G401.6 (cell line): Measurements from ENCODE around the gene ERC1.
A peak's percentile ranks its signal among the peaks of the same experiment; 100 is the strongest.
"Not testable (repeated sequence)": the region's sequence is repeated elsewhere in the genome, so short reads cannot be mapped to it uniquely, and the experiment has no call there.

Source experiments
- FAIRE-seq: peaks from 2 replicates; lab custom pipeline; 2012; peaks lifted over from hg19 to GRCh38; lab: Jason Lieb, UNC

ERC1 gene

GRCh38 chr12:1291601-1292332 lies 300.7 kb downstream of the ERC1 start:
- FAIRE-seq = no peak

- FAIRE-seq = no peak
These were observed 302.9 kb downstream of the ERC1 start for GRCh38 chr12:1293901-1294300.

DNA sequence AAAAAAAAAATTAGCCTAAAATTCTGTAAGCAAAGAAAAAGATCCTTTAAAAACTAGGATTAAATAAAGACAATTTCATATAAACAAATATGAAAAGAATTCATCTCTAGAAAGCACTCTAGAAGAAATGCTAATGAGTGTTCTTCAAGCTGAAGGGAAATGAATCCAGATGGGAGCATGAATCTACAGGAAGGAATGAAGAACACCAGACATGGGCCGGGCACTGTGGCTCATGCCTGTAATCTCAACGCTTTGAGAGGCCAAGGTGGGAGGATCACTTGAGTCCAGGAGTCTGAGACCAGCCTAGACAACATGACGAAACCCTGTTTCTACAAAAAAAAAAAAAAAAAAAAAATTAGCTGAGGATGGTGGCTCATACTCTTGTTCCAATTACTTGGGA lies 306.2 kb downstream of the ERC1 start:
- no peak for FAIRE-seq

DNA sequence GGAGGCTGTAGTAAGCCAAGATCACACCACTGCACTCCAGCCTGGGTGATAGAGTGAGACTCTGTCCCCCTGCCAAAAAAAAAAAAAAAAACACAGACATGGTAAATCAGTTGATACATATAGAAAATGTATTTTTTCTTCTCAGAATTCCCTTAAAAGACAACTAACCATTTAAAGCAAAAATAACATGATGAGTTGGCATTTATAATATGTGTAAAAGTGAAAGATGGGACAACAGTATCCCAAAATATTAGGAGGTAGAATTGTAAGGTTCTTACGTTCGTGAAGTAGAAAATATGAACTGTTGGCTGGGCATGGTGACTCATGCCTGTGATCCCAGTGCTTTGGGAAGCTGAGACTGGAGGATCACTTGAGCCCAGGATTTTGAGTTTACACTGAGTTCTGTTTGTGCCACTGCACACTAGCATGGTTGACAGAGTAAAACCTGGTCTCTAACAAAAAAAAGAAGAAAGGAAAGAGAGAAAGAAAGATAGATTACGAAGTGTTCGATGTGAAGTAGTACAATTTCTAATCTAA lies 306.7 kb downstream of the ERC1 start:
- no peak for FAIRE-seq

DNA sequence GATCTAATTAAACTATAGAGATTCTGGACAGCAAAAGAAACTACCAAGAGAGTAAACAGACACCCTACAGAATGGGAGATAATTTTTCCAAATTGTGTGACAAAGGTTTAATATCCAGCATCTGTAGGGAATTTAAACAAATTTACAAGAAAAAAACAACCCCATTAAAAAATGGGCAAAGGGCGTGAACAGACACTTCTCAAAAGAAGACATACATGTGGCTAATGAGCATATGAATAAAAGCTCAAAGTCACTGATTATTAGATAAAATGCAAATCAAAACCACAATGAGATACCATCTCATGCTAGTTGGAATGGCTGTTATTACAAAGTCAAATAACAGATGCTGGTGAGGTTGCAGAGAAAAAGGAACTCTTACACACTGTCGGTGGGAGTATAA lies 309.4 kb downstream of the ERC1 start:
- no peak for FAIRE-seq

GRCh38 chr12:1302201-1302870 lies 311.3 kb downstream of the ERC1 start:
- no peak for FAIRE-seq

GRCh38 chr12:1305063-1305434 lies 314.0 kb downstream of the ERC1 start:
- no peak for FAIRE-seq

DNA sequence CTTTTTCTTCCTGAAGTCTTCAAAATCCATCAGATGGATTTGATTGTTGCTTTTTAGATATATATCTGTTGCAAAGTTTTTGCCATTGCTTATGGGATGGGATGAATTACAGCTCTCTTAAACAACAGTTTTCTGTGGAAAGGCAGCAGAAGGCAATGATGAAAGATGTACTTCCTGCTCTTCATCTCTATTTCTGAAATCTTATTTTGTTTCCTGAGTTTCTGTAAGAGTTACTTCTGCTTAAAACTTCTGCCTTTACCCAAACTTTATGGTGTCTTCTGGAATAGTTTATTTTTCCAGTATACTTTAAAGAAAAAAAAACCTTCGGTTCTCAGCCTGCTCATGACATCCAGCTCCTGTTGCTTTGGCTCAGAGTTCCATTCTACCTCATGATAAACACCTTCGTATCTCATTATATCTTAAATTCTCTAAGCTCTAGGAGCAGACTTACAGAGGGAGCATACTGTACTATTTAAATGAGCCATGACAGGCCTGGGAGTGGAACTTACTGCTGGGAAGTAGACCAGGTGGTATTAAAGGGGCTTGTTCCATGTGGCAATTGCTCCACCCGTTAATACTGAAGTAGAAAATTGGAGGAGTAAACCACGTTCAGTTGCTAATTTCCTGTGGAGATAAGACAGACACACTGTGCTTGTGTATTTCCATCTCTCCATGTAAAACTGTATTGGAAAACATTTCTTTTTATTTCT lies 314.9 kb downstream of the ERC1 start:
- no peak for FAIRE-seq

DNA sequence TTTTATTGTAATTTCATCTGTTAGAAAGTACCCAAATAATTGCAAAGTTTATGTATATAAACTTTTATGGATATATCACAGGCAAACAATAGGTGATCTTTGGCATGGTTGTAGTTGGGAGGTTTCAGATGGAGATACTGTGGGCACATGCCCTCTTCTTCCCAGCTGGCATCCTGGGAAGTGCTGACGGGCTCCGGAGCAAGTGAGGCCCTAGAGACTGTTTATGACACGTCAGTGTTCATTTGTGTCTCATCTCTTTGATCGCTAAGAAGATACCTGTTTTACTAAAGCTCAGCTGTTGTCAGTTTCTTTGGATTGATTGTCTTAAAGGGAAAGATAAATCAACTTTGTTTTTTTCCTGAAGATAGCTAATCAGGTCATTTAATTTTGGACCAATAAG lies 315.8 kb downstream of the ERC1 start:
- FAIRE-seq = no peak

DNA sequence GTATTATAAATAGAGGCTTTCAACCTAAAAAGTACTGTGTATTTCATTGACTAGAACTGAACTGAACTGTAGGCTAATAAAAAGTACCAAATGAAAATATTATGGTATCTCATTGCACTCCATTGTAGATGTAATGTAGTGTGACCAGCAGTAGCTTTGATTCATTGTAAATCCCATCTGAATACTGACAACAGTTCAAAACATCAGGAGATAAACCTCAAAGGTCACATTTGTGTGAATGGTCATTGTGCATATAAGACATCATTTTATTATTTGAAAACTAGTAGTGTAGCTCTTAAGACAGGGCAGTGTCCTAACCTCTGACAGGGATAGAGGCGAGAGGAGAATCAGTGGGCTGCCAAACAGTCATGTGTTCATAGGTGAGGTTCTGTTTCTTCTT lies 316.8 kb downstream of the ERC1 start:
- no peak for FAIRE-seq

GRCh38 chr12:1309613-1310012 lies 318.6 kb downstream of the ERC1 start:
- FAIRE-seq = no peak

DNA sequence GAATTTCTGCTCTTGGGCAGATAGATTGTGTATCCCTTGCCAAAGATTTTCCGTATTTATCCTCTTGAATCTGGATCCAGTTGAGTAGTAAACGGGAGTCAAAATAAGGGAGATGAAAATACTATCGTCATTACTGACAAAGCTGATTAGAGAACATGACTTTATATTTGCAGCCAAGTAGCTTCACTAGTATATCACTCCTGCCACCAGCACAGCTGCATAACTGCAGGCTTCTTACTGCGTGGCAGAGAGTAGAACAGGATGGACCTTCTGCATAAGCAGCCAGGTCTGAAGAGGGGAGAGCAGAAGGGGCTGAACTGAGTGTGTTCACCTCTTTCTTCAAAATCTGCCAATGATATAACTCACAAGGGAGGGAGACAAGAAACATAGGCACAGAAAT lies 319.6 kb downstream of the ERC1 start:
- FAIRE-seq = no peak

DNA sequence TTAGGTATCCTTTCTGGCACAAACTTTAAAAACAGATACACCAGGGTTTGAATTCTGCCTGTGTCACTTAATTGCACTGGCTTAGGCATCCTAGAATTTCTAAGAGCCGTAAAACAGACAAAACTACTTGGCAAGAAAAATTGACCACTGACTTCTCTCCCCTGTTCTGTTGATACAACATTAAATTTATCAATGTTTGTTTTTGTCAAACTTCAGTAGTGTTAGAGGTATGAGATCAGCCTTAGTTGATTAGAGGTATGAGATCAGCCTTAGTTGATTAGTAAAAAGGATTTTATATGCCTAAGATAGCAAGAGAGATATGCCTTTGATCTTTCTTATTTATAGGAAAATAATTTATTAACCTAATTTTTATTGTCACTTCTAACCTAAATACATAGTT lies 320.1 kb downstream of the ERC1 start:
- no peak for FAIRE-seq

DNA sequence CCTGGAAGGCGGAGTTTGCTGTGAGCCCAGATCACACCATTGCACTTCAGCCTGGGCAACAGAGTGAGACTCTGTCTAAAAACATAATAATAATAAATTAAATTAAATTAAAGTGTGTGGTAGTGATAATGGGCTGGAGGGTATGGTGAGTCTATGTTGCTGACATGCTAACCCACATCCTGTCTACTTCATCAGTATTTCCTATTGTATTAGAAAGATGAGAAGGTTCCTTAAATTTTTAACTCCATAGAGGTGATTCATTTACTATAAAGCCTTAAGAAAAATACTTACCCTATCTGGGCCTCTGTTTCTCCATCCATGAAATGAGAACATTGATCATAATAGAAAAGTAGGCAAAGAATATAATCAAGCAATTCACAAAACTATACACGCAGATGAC lies 322.9 kb downstream of the ERC1 start:
- no peak for FAIRE-seq

- peak; percentile 8 for FAIRE-seq
These were observed 323.5 kb downstream of the ERC1 start for GRCh38 chr12:1314523-1314922.

DNA sequence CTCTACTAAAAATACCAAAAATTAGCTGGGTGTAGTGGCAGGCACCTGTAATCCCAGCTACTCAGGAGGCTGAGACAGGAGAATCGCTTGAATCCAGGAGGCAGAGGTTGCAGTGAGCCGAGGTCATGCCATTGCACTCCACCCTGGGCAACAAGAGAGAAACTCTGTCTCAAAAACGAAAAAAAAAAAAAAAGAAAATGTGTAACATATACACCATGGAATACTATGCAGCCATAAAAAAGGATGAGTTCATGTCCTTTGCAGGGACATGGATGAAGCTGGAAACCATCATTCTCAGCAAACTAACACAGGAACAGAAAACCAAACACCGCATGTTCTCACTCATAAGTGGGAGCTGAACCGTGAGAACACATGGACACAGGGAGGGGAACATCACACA lies 326.0 kb downstream of the ERC1 start:
- not testable (repeated sequence) for FAIRE-seq

DNA sequence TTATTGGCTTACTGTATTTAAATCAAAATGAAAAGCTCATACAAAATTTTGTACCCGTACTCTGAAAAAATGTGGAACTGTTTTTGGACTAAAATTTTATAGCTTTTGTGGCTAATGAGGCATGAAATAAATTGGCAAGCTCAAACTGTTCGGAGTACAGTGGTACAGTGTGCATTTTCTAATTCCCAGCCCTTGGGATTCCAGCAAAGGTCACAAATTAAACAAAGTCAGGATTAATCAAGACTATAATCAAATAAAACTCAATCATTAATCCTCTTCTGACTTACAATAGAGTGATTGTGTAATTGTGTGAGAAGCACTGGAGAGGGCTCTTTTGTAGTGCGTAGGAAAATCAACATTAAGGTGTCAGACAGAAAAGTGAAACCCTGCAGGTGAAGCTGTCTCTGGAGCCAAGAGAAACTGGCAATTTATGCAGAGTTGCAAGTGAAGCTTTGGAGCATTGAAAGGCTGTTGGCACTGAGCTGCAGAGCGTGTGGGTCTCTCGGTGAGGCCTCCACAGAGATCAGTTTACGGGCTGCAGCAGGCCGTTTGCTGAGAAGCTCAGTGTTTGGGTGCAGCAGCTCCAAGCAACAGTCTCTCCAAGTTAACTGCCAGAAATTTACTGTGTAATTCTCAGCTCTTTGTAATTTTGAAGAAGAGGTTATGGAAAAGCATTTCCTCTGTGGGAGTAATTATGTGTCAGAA lies 327.5 kb downstream of the ERC1 start:
- no peak for FAIRE-seq

- FAIRE-seq = peak; percentile 42
These were observed 328.2 kb downstream of the ERC1 start for GRCh38 chr12:1319212-1319611.

- FAIRE-seq = no peak
These were observed 329.0 kb downstream of the ERC1 start for GRCh38 chr12:1320021-1320420.

GRCh38 chr12:1322821-1323220 lies 331.8 kb downstream of the ERC1 start:
- no peak for FAIRE-seq

- no peak for FAIRE-seq
These were observed 333.1 kb downstream of the ERC1 start for GRCh38 chr12:1324099-1324498.

GRCh38 chr12:1324910-1325309 lies 333.9 kb downstream of the ERC1 start:
- FAIRE-seq = no peak

- FAIRE-seq = peak; percentile 69
These were observed 334.6 kb downstream of the ERC1 start for GRCh38 chr12:1325666-1326065.
